Natural killer cell (primary cell): Measurements from ENCODE around the gene ARL4D. TPM values are rescaled to one million over a fixed set of nuclear protein-coding genes. Genes with fewer than 3 reads are reported as not detected.
"Not testable (repeated sequence)": the region's sequence is repeated elsewhere in the genome, so short reads cannot be mapped to it uniquely, and the experiment has no call there.

Experiments
- ATAC-seq, 3 donors: fragments of 150-1000 bp in 2 of 3; fragments of 200-7000 bp in 1 of 3; cut with Tn5 transposase; 1 replicate in 1 of 3; 2 replicates in 2 of 3; pipeline ENCODE4 v1.10.0; 2021; ENCODE audit warnings: mild to moderate bottlenecking in 2 of 3, moderate library complexity in 2 of 3
- DNase-seq, 2 donors: peaks; one replicate each; pipeline versions ENCODE4 v3.0.0 to v3.0.0-alpha.2; 2013 to 2021; ENCODE audit warnings: mixed read lengths in 1 of 2
- H3K27ac ChIP-seq: one replicate; pipeline ENCODE4 v1.5.1; 2013; ENCODE audit warnings: mild to moderate bottlenecking, low read length
- H3K27me3 ChIP-seq: one replicate; pipeline ENCODE4 v1.6.1; 2013; ENCODE audit warnings: low read length; ENCODE audit not compliant: control insufficient read depth, insufficient read depth
- H3K36me3 ChIP-seq: one replicate; pipeline ENCODE4 v1.6.1; 2013; ENCODE audit warnings: low read length; ENCODE audit not compliant: control insufficient read depth, insufficient read depth
- H3K4me1 ChIP-seq: one replicate; pipeline ENCODE4 v1.6.1; 2013; ENCODE audit warnings: low read length; ENCODE audit not compliant: control insufficient read depth, insufficient read depth
- H3K4me3 ChIP-seq: one replicate; pipeline ENCODE4 v1.5.1; 2013; ENCODE audit warnings: low read length
- H3K9me3 ChIP-seq: one replicate; pipeline ENCODE4 v1.6.1; 2013; ENCODE audit warnings: low read length; ENCODE audit not compliant: control insufficient read depth, insufficient read depth
- H3K27ac Mint-ChIP-seq, 2 donors: one replicate each; pipeline ENCODE4 v1.8.0; 2022; ENCODE audit warnings: mild to moderate bottlenecking in 2 of 2, mixed read lengths in 2 of 2, moderate library complexity in 1 of 2
- H3K27me3 Mint-ChIP-seq, 2 donors: one replicate each; pipeline ENCODE4 v1.8.0; 2022; ENCODE audit warnings: low read depth in 2 of 2, mixed read lengths in 2 of 2
- H3K36me3 Mint-ChIP-seq: one replicate; pipeline ENCODE4 v1.8.0; 2022; ENCODE audit warnings: mixed read lengths
- H3K4me1 Mint-ChIP-seq, 2 donors: one replicate each; pipeline ENCODE4 v1.8.0; 2022; ENCODE audit warnings: mixed read lengths in 2 of 2
- H3K4me3 Mint-ChIP-seq: one replicate; pipeline ENCODE4 v1.8.0; 2022; ENCODE audit warnings: mild to moderate bottlenecking, moderate library complexity, mixed read lengths
- H3K9me3 Mint-ChIP-seq, 2 donors: one replicate each; pipeline ENCODE4 v1.8.0; 2022; ENCODE audit warnings: mixed read lengths in 2 of 2
- WGBS: methylation state at CpG from one replicate; pipeline ENCODE4 v1.1.7; 2013; ENCODE audit warnings: missing lambda C conversion rate; ENCODE audit not compliant: insufficient coverage; 5-methylcytosine and 5-hydroxymethylcytosine counted together
- intact Hi-C: fragments of 100-400 bp; cut with micrococcal nuclease; formaldehyde crosslinking; loops from one replicate; pipeline ENCODE4 v1.14.2; 2022
- total RNA-seq, 4 donors: library from RNA; stranded (reverse); fragments of 120-200 nt in 1 of 4; gene quantifications; one replicate each; pipeline versions ENCODE4 v1.2.3 to v1.2.4, GENCODE V29; 2013 to 2022
- TF ChIP-seq, protein P1 (sequence below): fragments of 200-600 bp; IDR thresholded peaks from one replicate; pipeline ENCODE4 v1.8.0; 2022; ENCODE audit warnings: antibody characterized with exemption

ARL4D gene
- total RNA-seq, 3 donors from 2014 or later (not counting 1 experiment from before 2014, with no cell fraction given): 4.1 to 6.9 (median 5.3) TPM

DNA sequence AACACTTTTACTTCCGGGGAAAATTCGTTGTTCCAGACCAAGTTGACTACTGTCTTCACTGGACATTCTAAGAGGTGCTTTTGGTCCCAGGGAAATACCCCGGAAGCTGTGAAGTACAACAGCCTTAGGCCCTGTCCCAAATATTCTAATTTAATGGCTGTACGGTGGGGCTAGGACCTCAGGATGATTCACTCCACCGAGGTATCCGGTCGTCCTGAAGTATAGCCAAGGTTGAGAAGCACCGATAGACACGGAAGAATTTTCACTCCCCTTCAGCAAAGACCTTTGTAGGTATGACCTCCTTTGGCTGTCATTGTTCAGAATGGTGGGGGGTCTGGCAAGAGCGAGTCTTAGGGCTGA is 34.9 kb upstream of the ARL4D start:
- H3K4me3 Mint-ChIP-seq: peak overlapping the region; percentile 35
- no peaks in the 10 kb centered on the region for H3K9me3 Mint-ChIP-seq
- H3K27me3 ChIP-seq: no peaks in the 10 kb centered on the region
- WGBS: 95% methylated on average over 10 of the region's 10 CpGs
- TF ChIP-seq, protein P1, sequence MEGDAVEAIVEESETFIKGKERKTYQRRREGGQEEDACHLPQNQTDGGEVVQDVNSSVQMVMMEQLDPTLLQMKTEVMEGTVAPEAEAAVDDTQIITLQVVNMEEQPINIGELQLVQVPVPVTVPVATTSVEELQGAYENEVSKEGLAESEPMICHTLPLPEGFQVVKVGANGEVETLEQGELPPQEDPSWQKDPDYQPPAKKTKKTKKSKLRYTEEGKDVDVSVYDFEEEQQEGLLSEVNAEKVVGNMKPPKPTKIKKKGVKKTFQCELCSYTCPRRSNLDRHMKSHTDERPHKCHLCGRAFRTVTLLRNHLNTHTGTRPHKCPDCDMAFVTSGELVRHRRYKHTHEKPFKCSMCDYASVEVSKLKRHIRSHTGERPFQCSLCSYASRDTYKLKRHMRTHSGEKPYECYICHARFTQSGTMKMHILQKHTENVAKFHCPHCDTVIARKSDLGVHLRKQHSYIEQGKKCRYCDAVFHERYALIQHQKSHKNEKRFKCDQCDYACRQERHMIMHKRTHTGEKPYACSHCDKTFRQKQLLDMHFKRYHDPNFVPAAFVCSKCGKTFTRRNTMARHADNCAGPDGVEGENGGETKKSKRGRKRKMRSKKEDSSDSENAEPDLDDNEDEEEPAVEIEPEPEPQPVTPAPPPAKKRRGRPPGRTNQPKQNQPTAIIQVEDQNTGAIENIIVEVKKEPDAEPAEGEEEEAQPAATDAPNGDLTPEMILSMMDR: no peak
- DNase-seq (no peak), ATAC-seq (no peak)
- H3K27ac Mint-ChIP-seq: peak overlapping the region in 1 of 2 donors; percentile 26
- no peaks in the 10 kb centered on the region for H3K27me3 Mint-ChIP-seq
- peaks cover 27% of the 10 kb centered on the region for H3K4me1 ChIP-seq
- intact Hi-C loops: loop anchor here (10.0 kb wide), 2 partner anchors 339 to 1861 kb away; partner anchors contain the start of genes FMNL1, RND2 and VAT1
- H3K4me1 Mint-ChIP-seq: peaks cover 43 to 45% of the 10 kb centered on the region in 2 donors
- no peaks in the 10 kb centered on the region for H3K9me3 ChIP-seq
- no peak overlapping the region for H3K27ac ChIP-seq
- H3K36me3 ChIP-seq: no peaks in the 10 kb centered on the region
- no peaks in the 10 kb centered on the region for H3K36me3 Mint-ChIP-seq
- H3K4me3 ChIP-seq: no peak overlapping the region

DNA sequence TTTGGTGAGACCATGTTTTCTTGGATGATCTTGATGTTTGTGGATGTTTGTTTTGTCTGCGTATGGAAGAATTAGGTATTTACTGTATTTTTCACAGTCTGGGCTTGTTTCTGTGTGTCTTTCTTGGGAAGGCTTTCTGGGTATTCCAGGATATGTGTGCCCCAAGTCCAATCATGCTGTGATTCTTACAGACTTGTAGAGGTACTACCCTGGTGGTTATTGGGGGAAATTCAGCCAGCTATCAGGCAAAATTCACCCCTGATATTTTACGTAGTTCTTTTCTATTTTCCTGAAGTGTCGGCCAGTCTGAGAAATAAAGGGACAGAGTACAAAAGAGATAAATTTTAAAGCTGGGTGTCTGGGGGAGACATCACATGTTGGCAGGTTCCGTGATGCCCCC is 33.4 kb upstream of the ARL4D start:
- H3K27ac Mint-ChIP-seq: peak overlapping the region; percentile 45 to 79
- WGBS: 100% methylated on average over 4 of the region's 4 CpGs

DNA sequence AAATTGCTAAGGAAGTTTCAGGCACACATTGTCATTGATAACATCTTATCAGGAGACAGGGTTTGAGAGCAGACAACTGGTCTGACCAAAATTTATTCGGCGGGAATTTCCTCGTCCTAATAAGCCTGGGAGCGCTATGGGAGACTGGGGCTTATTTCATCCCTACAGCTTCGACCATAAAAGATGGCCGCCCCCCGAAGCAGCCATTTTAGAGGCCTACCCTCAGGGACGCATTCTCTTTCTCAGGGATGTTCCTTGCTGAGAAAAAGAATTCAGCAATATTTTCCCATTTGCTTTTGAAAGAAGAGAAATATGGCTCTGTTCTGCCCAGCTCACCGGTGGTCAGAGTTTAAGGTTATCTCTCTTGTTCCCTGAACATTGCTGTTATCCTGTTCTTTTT is 32.9 kb upstream of the ARL4D start:
- not testable (repeated sequence) for H3K36me3 Mint-ChIP-seq, H3K27me3 ChIP-seq, H3K9me3 Mint-ChIP-seq, H3K27me3 Mint-ChIP-seq, H3K27ac ChIP-seq, H3K4me3 ChIP-seq, H3K4me3 Mint-ChIP-seq, H3K9me3 ChIP-seq, DNase-seq, H3K36me3 ChIP-seq, ATAC-seq
- Mint-ChIP-seq H3K27ac (peak overlapping the region in 1 of 2 donors; percentile 79), H3K4me1 (peaks cover 37 to 42% of the 10 kb centered on the region in 2 donors)
- peaks cover 37% of the 10 kb centered on the region for H3K4me1 ChIP-seq
- intact Hi-C loops: loop anchor here (10.0 kb wide), 2 partner anchors 341 to 1859 kb away; partner anchors contain the start of genes FMNL1, RND2 and VAT1
- WGBS: 96% methylated on average over 9 of the region's 9 CpGs

More for the DNA sequence above, 33.4 kb upstream of the ARL4D start:
- peak overlapping the region; percentile 32 for H3K4me3 Mint-ChIP-seq
- TF ChIP-seq, protein P1: no peak
- Histone ChIP-seq H3K36me3 (no peaks in the 10 kb centered on the region), H3K4me1 (peaks cover 34% of the 10 kb centered on the region), H3K27ac (no peak overlapping the region), H3K27me3 (no peaks in the 10 kb centered on the region), H3K4me3 (no peak overlapping the region), H3K9me3 (no peaks in the 10 kb centered on the region)
- ATAC-seq (no peak), DNase-seq (no peak)
- peaks cover 43 to 48% of the 10 kb centered on the region in 2 donors for H3K4me1 Mint-ChIP-seq
- H3K36me3 Mint-ChIP-seq: no peaks in the 10 kb centered on the region
- intact Hi-C loops: loop anchor here (10.0 kb wide), 2 partner anchors 341 to 1859 kb away; partner anchors contain the start of genes FMNL1, RND2 and VAT1
- no peaks in the 10 kb centered on the region for H3K27me3 Mint-ChIP-seq
- H3K9me3 Mint-ChIP-seq: no peaks in the 10 kb centered on the region

DNA sequence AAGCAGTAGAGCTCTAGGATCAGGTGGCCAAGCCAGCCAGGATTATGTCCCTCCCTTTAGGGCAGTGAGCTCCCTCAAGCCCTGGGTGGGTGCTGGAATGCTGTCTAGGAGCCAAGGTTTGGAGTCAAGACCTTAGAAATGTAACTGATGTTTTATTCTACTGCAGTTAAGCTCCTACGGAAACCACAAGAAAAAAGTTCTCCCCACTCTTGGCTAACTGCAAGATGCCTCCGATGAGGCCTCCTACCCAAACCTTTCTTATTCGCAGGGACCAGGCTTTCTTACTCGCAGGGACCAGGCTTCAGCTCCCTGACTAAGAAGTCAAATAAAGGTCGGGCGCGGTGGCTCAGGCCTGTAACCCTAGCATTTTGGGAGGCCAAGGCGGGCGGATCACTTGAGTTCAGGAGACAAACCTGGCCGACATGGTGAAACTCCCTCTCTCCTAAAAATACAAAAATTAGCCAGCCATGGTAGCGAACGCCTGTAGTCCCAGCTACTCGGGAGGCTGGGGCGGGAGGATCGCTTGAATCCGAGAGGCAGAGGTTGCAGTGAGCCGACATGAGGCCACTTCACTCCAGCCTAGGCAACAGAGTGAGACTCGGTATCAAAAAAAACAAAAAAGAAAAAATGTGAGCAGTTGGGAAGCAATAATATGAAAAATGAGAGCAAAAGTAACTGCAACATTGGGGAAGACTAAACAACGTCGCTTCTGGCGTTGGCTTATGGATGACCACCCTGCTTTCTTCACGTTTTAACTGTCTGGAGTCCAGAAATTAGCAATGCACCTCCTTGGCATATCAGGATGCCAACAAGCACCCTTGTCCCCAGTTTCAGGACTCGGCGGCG is 31.7 kb upstream of the ARL4D start:
- Mint-ChIP-seq H3K4me3 (peak overlapping the region; percentile 87), H3K27ac (peak overlapping the region; percentile 97 to 100), H3K36me3 (no peaks in the 10 kb centered on the region), H3K27me3 (no peaks in the 10 kb centered on the region), H3K4me1 (peaks cover 27 to 30% of the 10 kb centered on the region in 2 donors), H3K9me3 (no peaks in the 10 kb centered on the region)
- no peak overlapping the region for H3K4me3 ChIP-seq
- peak in 1 of 2 donors; percentile 23 for DNase-seq
- WGBS: 86% methylated on average over 25 of the region's 25 CpGs
- no peaks in the 10 kb centered on the region for H3K9me3 ChIP-seq
- TF ChIP-seq, protein P1: no peak
- H3K27me3 ChIP-seq: no peaks in the 10 kb centered on the region
- intact Hi-C loops: loop anchor here (10.0 kb wide), 2 partner anchors 342 to 1858 kb away; partner anchors contain the start of genes FMNL1, RND2 and VAT1
- no peaks in the 10 kb centered on the region for H3K36me3 ChIP-seq
- H3K27ac ChIP-seq: peak overlapping the region; percentile 99
- no peak for ATAC-seq
- peaks cover 39% of the 10 kb centered on the region for H3K4me1 ChIP-seq
